ENCODE data around the gene TNFRSF1B.

TNFRSF1B gene

GRCh38 chr1:12251442-12251841 lies 84.7 kb downstream of the TNFRSF1B start:
- Histone ChIP-seq H3K4me3 (ENCODE audit: low read depth, low read length) (no peak overlapping the region), H3K4me1 (ENCODE audit: control insufficient read depth, insufficient read depth, low read length) (no peaks in the 10 kb centered on the region), H3K36me3 (ENCODE audit: control insufficient read depth in 2 of 2, insufficient read depth in 1 of 2, low read length in 2 of 2) (peaks cover 23 to 77% of the 10 kb centered on the region in 2 experiments; a peak in 2 of 3 replicates), H3K27ac (ENCODE audit: extremely low read depth, low read depth, low read length) (no peak overlapping the region), H3K9me3 (ENCODE audit: control insufficient read depth, insufficient read depth, low read depth, low read length) (no peaks in the 10 kb centered on the region)
- ChIA-PET CTCF (interaction anchor here (1.2 kb wide), 1 partner anchor 129 kb away, joined by 3 read pairs; no protein-coding TSS in a partner anchor), POLR2A (interaction anchor here (0.7 kb wide), 1 partner anchor 43 kb away, joined by 3 read pairs; no protein-coding TSS in a partner anchor)
- TF ChIP-seq FEZF1 (tag by site-specific recombination; IDR thresholded peaks at IDR 0.05) (peak; percentile 73), ZBTB7A (tag by site-specific recombination; IDR thresholded peaks at IDR 0.05; ENCODE audit: low read depth) (no peak), EGR2 (tag by site-specific recombination; IDR thresholded peaks at IDR 0.05; ENCODE audit: low read depth) (no peak)

GRCh38 chr1:12255913-12256312 lies 89.1 kb downstream of the TNFRSF1B start:
- POLR2A ChIA-PET, result no interaction called here

GRCh38 chr1:12258272-12258671 lies 91.5 kb downstream of the TNFRSF1B start:
- Histone ChIP-seq H3K27ac (ENCODE audit: extremely low read depth, low read depth, low read length) (no peak overlapping the region), H3K36me3 (ENCODE audit: control insufficient read depth in 2 of 2, insufficient read depth in 1 of 2, low read length in 2 of 2) (peaks cover 57 to 92% of the 10 kb centered on the region in 2 experiments)
- CTCF ChIA-PET, result interaction anchor here (1.2 to 2.2 kb wide), 2 partner anchors 20 to 29 kb away, joined by 3 to 6 read pairs; no protein-coding TSS in a partner anchor

More at GRCh38 chr1:12255913-12256312, 89.1 kb downstream of the TNFRSF1B start:
- no peak overlapping the region for H3K4me3 ChIP-seq (ENCODE audit: low read depth, low read length)
- peaks cover 47 to 86% of the 10 kb centered on the region in 2 experiments for H3K36me3 ChIP-seq (ENCODE audit: control insufficient read depth in 2 of 2, insufficient read depth in 1 of 2, low read length in 2 of 2)
- TF ChIP-seq ZNF341 (tag by site-specific recombination; IDR thresholded peaks at IDR 0.05; ENCODE audit: low read depth) (no peak), ZNF121 (tag by site-specific recombination; IDR thresholded peaks at IDR 0.05) (peak; percentile 73; the same call in 1 of the 2 replicates)
- no peak overlapping the region for H3K27ac ChIP-seq (ENCODE audit: extremely low read depth, low read depth, low read length)
- CTCF ChIA-PET, result interaction anchor here (0.7 kb wide), 2 partner anchors 91 to 436 kb away, joined by 3 read pairs; no protein-coding TSS in a partner anchor
- H3K9me3 ChIP-seq (ENCODE audit: control insufficient read depth, insufficient read depth, low read depth, low read length), result no peaks in the 10 kb centered on the region
- no peaks in the 10 kb centered on the region for H3K4me1 ChIP-seq (ENCODE audit: control insufficient read depth, insufficient read depth, low read length)

More at GRCh38 chr1:12258272-12258671, 91.5 kb downstream of the TNFRSF1B start:
- POLR2A ChIA-PET, result no interaction called here
- H3K4me1 ChIP-seq (ENCODE audit: control insufficient read depth, insufficient read depth, low read length), result no peaks in the 10 kb centered on the region
- H3K4me3 ChIP-seq (ENCODE audit: low read depth, low read length), result no peak overlapping the region
- no peaks in the 10 kb centered on the region for H3K9me3 ChIP-seq (ENCODE audit: control insufficient read depth, insufficient read depth, low read depth, low read length)
- TF ChIP-seq ZNF585B (tag by site-specific recombination; IDR thresholded peaks at IDR 0.05) (no peak), AEBP2 (tag by site-specific recombination; IDR thresholded peaks at IDR 0.05; ENCODE audit: borderline replicate concordance) (no peak)

Measured in HEK293 (cell line).